ENCODE measurements around the gene CAB39L.

GRCh38 chr13:49466292-49466838, 22.5 kb upstream of the CAB39L start:
- TF ChIP-seq CTCF (IDR thresholded peaks at IDR 0.05; ENCODE audit: poor library complexity, severe bottlenecking) = no peak
- no peak for TF ChIP-seq POLR2AphosphoS5 (IDR thresholded peaks at IDR 0.05)
- TF ChIP-seq RAD21 (conservative IDR thresholded peaks at IDR 0.05) = no peak
- TF ChIP-seq EP300 (conservative IDR thresholded peaks at IDR 0.05; ENCODE audit: poor library complexity, severe bottlenecking) = no peak
- TF ChIP-seq EZH2 (IDR thresholded peaks at IDR 0.05; ENCODE audit: borderline replicate concordance, insufficient read depth, low read length, poor library complexity, severe bottlenecking) = no peak
